Loucy (cell line): ENCODE data around the gene SPATA13.

Experiments
- H2AFZ ChIP-seq: fragments of 200-600 bp; sonication (generic); 2 replicates; pipeline ENCODE4 v1.6.0; 2016; ENCODE audit warnings: antibody characterized with exemption, mild to moderate bottlenecking, low read length, moderate library complexity
- H3F3A ChIP-seq: fragments of 200-600 bp; 2 replicates; pipeline ENCODE4 v1.6.0; 2016; ENCODE audit warnings: antibody characterized with exemption, low read depth, mild to moderate bottlenecking
- H3K27me3 ChIP-seq: fragments of 200-600 bp; sonication (generic); 2 replicates; pipeline ENCODE4 v1.6.1; 2014; ENCODE audit warnings: low read length, mild to moderate bottlenecking; ENCODE audit not compliant: insufficient read depth, poor library complexity, severe bottlenecking
- H3K36me3 ChIP-seq: fragments of 200-600 bp; sonication (generic); 2 replicates; pipeline ENCODE4 v1.6.1; 2016; ENCODE audit warnings: low read length; ENCODE audit not compliant: insufficient read depth
- H3K4me1 ChIP-seq: fragments of 200-600 bp; sonication (generic); 2 replicates; pipeline ENCODE4 v1.5.1; 2014; ENCODE audit warnings: low read length, mild to moderate bottlenecking; ENCODE audit not compliant: insufficient read depth, poor library complexity, severe bottlenecking
- H3K4me2 ChIP-seq: fragments of 200-600 bp; sonication (generic); 2 replicates; pipeline ENCODE4 v1.6.0; 2014; ENCODE audit warnings: antibody characterized with exemption, low read length, low read depth, mild to moderate bottlenecking; ENCODE audit not compliant: poor library complexity, severe bottlenecking
- H3K4me3 ChIP-seq: fragments of 200-600 bp; sonication (generic); 2 replicates; pipeline ENCODE4 v1.5.1; 2014; ENCODE audit warnings: low read length, mild to moderate bottlenecking, mixed read lengths; ENCODE audit not compliant: poor library complexity, severe bottlenecking
- H3K79me2 ChIP-seq: fragments of 200-600 bp; sonication (generic); 2 replicates; pipeline ENCODE4 v1.6.1; 2014; ENCODE audit warnings: low read length; ENCODE audit not compliant: insufficient read depth
- H3K9ac ChIP-seq: fragments of 200-600 bp; sonication (generic); 2 replicates; pipeline ENCODE4 v1.6.0; 2014; ENCODE audit warnings: mild to moderate bottlenecking, low read depth, low read length, moderate library complexity; ENCODE audit not compliant: poor library complexity, severe bottlenecking
- H3K9me2 ChIP-seq: fragments of 200-600 bp; sonication (generic); replicated peaks from 2 replicates; pipeline ENCODE4 v1.6.1; 2016; ENCODE audit warnings: low read depth, low read length, mixed read lengths
- H3K9me3 ChIP-seq: fragments of 200-600 bp; sonication (generic); 2 replicates; pipeline ENCODE4 v1.6.1; 2014; ENCODE audit warnings: mild to moderate bottlenecking, antibody characterized with exemption, low read length, low read depth; ENCODE audit not compliant: insufficient read depth
- H4K20me1 ChIP-seq: fragments of 200-600 bp; sonication (generic); 2 replicates; pipeline ENCODE4 v1.6.0; 2014; ENCODE audit warnings: antibody characterized with exemption, low read length, mild to moderate bottlenecking; ENCODE audit not compliant: insufficient read depth, poor library complexity, severe bottlenecking
- EZH2phosphoT487 ChIP-seq: fragments of 200-600 bp; IDR thresholded peaks from 2 replicates; pipeline ENCODE4 v1.6.1; 2018; ENCODE audit warnings: antibody characterized with exemption, mild to moderate bottlenecking, moderate library complexity, borderline replicate concordance
- TF ChIP-seq, protein P1 (sequence below): fragments of 200-600 bp; sonication (generic); conservative IDR thresholded peaks from 2 replicates; pipeline ENCODE4 v1.5.1; 2014; ENCODE audit warnings: mild to moderate bottlenecking, antibody characterized with exemption, low read length

Gene SPATA13

GRCh38 chr13:24187185-24187584 lies 26.7 kb downstream of the SPATA13 start:
- no peaks in the 10 kb centered on the region for H3K9me2 ChIP-seq
- peaks cover 4% of the 10 kb centered on the region; the same call in 1 of the 2 replicates for H3K9me3 ChIP-seq
- H3K4me1 ChIP-seq = peaks cover 25% of the 10 kb centered on the region
- no peaks in the 10 kb centered on the region for H3F3A ChIP-seq
- H3K27me3 ChIP-seq = no peaks in the 10 kb centered on the region
- no peak overlapping the region for H2AFZ ChIP-seq
- TF ChIP-seq, protein P1, sequence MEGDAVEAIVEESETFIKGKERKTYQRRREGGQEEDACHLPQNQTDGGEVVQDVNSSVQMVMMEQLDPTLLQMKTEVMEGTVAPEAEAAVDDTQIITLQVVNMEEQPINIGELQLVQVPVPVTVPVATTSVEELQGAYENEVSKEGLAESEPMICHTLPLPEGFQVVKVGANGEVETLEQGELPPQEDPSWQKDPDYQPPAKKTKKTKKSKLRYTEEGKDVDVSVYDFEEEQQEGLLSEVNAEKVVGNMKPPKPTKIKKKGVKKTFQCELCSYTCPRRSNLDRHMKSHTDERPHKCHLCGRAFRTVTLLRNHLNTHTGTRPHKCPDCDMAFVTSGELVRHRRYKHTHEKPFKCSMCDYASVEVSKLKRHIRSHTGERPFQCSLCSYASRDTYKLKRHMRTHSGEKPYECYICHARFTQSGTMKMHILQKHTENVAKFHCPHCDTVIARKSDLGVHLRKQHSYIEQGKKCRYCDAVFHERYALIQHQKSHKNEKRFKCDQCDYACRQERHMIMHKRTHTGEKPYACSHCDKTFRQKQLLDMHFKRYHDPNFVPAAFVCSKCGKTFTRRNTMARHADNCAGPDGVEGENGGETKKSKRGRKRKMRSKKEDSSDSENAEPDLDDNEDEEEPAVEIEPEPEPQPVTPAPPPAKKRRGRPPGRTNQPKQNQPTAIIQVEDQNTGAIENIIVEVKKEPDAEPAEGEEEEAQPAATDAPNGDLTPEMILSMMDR = no peak
- no peak for TF ChIP-seq EZH2phosphoT487
- H3K36me3 ChIP-seq = no peaks in the 10 kb centered on the region
- peaks cover 57% of the 10 kb centered on the region for H3K79me2 ChIP-seq
- no peak overlapping the region for H3K4me2 ChIP-seq
- no peak overlapping the region for H3K4me3 ChIP-seq
- no peaks in the 10 kb centered on the region for H4K20me1 ChIP-seq
- no peak overlapping the region for H3K9ac ChIP-seq

GRCh38 chr13:24192057-24192810 lies 31.7 kb downstream of the SPATA13 start:
- H3K79me2 ChIP-seq = peaks cover 40% of the 10 kb centered on the region; the same call in 1 of the 2 replicates
- H4K20me1 ChIP-seq = no peaks in the 10 kb centered on the region

GRCh38 chr13:24192811-24193162 lies 32.3 kb downstream of the SPATA13 start:
- Histone ChIP-seq H4K20me1 (no peaks in the 10 kb centered on the region), H3K9ac (no peak overlapping the region), H3K4me1 (peaks cover 14% of the 10 kb centered on the region), H3K9me3 (peaks cover 4% of the 10 kb centered on the region; the same call in 1 of the 2 replicates), H3K79me2 (peaks cover 45% of the 10 kb centered on the region), H3F3A (no peaks in the 10 kb centered on the region), H3K4me3 (no peak overlapping the region), H3K4me2 (no peak overlapping the region), H3K36me3 (no peaks in the 10 kb centered on the region), H3K9me2 (no peaks in the 10 kb centered on the region), H2AFZ (no peak overlapping the region), H3K27me3 (no peaks in the 10 kb centered on the region)
- TF ChIP-seq, protein P1 = no peak
- no peak for TF ChIP-seq EZH2phosphoT487

More at GRCh38 chr13:24192057-24192810, 31.7 kb downstream of the SPATA13 start:
- H3K4me3 ChIP-seq = no peak overlapping the region
- H3K9ac ChIP-seq = peak overlapping the region; percentile 51
- no peaks in the 10 kb centered on the region for H3K9me2 ChIP-seq
- H3K4me1 ChIP-seq = peaks cover 14% of the 10 kb centered on the region
- H2AFZ ChIP-seq = no peak overlapping the region
- H3F3A ChIP-seq = no peaks in the 10 kb centered on the region
- no peaks in the 10 kb centered on the region for H3K36me3 ChIP-seq
- H3K4me2 ChIP-seq = no peak overlapping the region
- no peaks in the 10 kb centered on the region for H3K27me3 ChIP-seq
- TF ChIP-seq, protein P1 = no peak
- no peak for TF ChIP-seq EZH2phosphoT487
- peaks cover 4% of the 10 kb centered on the region; the same call in 1 of the 2 replicates for H3K9me3 ChIP-seq
